HG02840 (cell line): ENCODE results near the gene FRK.
A peak's percentile ranks its signal among the peaks of the same experiment; 100 is the strongest.
"Not testable (repeated sequence)": the region's sequence is repeated elsewhere in the genome, so short reads cannot be mapped to it uniquely, and the experiment has no call there.

Source experiments
- ATAC-seq: cut with Tn5 transposase; IDR thresholded peaks from one replicate; pipeline ENCODE4 v1.9.1; 2021; ENCODE audit warnings: mild to moderate bottlenecking, moderate library complexity, moderate number of reproducible peaks; ENCODE audit not compliant: unreplicated experiment, low FRiP score

FRK gene

DNA sequence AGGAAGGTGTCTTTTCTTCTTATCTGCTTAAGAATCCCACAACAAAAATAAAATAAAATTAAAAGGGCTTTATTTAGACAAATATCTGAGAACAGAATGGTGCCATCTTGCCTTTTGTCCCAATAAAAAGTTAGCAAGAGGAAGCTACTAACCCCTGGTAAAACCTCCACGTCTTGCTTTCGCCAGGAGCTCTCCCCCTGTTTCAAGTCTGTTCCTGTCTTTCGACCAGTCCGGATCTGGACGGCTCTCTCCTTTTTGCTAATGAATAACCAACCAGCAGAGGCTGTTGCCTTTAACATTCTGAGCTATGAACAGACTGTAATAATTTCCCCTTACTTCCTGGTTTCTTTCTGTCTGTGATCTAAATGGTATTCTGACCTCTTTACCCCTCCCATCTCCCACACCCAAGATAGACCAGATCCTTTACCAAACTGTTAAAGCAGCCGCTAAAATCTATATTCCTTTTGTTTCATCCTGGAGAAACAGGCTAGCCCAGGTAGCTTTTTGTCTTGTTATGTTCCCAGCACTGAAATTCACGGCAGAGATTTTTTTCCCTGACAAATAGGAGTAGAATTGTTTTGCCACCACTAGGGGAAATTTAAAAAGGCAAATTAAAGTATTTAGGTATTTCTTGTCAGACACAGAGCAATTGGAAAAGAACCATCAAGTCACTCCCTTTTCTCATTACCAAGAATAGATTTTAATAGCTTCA, at the start of gene FRK:
FRK (minus strand) TSS at position 320 of the 712 bp plus-strand sequence. CDS start 580 bp downstream, outside the sequence.
- no peak for ATAC-seq

DNA sequence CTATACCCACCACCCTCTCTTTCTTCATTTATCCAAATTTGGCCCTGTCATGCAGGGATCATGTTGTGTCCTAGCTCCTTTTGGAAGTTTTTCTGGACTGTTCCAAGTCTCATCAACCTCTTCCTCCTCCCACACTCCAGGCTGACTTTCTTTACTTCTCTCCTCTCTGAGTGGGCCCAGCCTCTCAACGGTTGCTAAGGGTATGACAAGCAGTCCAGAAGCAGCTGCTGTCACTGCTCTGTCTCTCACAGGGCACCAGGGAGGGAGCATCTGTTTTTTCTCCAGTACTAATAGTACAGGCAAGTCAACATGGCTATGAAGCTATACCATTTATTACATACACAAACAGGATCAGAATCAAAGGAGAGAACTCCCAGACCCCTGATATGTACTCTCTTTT, 48.1 kb upstream of the FRK start:
- no peak for ATAC-seq

DNA sequence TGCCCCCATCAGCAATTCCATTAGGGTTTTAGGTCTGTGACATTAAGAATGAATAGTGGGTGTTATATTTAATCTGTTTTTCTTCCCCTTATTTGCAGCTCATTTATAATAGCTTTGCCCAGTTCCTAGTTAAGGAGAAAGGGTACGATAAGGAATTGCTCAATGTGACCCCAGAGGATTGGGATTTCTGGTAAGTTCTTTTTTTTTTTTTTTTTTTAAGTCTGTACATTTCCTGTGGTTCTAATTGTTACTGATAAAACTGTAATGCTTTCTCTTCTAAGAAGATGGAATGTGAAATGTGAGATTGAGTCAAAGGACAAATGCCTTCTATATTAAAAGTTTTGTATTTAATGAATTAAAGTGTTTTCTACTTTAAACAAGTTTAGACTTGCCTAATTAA, 45.5 kb upstream of the FRK start:
- no peak for ATAC-seq

DNA sequence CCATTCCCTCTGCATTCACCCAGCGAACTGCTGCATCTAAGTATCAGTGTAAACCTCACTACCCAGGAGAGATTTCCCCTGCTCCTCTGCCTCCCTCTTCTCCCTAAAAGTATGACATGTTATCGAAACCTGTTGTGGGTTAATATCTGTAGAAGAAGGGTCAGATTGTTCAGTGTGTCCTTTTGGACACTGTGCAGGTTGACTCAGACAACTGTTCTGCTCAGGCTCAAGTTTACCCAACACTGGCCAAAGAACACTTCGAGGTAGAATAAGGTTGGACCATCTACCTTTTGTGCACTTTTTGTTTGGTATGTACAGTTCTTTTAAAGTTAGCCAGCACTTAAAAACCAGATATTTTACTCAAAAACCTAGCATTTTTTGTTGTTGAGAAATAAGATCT, 44.6 kb upstream of the FRK start:
- no peak for ATAC-seq

DNA sequence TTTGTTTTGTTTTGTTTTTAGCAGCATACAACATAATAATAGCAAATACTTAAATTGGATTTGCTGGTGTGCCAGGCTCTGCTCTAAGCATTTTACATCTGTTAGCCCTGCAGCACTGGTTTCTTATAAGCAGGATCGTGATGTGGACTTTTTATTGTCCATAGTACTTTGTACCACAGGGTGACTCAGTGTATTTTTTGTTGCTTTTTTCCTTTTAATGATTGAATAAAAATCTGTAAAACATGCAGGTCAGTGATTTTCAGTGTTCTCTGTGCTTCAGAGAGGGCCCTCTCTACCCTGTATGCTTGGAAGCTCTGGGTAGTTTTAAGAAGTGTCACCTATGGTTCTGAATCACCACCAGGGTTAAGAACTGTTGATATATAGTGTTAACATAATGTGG, 43.9 kb upstream of the FRK start:
- ATAC-seq = no peak

- no peak for ATAC-seq
These were observed 42.2 kb upstream of the FRK start for GRCh38 chr6:116102873-116103272.

DNA sequence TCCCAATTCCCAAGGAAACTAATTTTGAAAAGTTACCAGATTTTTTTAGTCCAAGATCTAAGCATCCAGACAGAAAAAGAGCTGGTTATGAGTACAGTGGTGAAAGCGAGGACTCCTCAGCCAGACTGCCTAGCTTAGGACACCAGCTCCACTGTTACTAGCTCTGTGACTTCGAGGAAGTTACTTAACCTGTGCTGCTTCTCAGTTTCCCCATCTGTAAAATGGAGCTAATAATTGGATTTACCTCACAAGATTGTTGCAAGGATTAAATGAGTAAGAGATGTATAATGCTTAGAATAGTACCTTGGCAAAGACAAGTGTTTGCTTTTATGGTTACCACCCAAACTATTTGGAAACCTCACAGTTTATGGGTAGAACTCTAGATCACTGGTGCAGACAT, 41.1 kb upstream of the FRK start:
- no peak for ATAC-seq

- ATAC-seq = no peak
These were observed 40.6 kb upstream of the FRK start for GRCh38 chr6:116101302-116101718.

GRCh38 chr6:116100419-116101301, 40.0 kb upstream of the FRK start, which contains the start of gene NT5DC1:
Gene NT5DC1, plus strand, starts transcription at chr6:116100853. Its CDS starts 78 bp downstream, at chr6:116100931.
- peak; percentile 83 for ATAC-seq

- no peak for ATAC-seq
These were observed 38.3 kb upstream of the FRK start for GRCh38 chr6:116099036-116099435.

GRCh38 chr6:116096979-116097816, 36.5 kb upstream of the FRK start:
- no peak for ATAC-seq

DNA sequence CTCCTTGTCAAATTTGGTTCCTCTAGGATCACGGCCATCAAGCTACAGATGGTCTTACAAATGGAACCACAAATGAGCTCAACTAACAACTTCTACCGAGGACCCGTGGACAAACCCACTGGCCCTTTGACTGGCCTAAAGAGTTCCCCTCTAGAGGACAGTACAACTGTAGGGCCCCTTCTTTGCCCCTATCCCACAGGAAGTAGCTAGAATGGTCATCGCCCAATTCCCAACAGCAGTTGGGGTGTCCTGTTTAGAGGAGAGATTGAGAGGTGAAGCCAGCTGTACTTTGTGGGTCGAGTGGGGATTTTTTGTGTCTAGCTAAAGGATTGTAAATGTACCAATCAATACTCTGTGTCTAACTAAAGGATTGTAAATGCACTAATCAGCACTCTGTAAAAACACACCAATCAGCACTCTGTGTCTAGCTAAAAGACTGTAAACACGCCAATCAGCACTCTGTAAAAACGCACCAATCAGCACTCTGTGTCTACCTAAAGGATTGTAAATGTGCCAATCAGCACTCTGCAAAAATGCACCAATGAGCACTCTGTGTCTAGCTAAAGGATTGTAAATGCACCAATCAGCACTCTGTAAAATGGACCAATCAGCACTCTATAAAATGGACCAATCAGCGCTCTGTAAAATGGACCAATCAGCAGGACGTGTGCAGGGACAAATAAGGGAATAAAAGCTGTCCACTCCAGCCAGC, 35.5 kb upstream of the FRK start:
- ATAC-seq = not testable (repeated sequence)

DNA sequence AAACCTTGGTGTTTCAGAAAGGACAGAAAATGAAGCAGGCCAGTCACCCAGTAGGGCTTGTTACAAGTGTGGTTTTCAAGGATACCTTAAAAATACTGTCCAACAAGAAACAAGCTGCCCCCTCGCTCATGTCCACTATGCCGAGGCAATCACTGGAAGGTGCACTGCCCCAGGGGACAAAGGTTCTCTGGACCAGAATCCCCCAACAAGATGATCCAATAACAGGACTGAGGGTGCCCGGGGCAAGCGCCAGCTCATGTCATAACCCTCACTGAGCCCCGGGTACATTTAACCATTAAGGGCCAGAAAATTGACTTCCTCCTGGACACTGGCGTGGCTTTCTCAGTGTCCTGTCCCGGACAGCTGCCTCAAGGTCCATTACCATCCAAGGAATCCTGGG, 33.4 kb upstream of the FRK start:
- ATAC-seq = no peak

DNA sequence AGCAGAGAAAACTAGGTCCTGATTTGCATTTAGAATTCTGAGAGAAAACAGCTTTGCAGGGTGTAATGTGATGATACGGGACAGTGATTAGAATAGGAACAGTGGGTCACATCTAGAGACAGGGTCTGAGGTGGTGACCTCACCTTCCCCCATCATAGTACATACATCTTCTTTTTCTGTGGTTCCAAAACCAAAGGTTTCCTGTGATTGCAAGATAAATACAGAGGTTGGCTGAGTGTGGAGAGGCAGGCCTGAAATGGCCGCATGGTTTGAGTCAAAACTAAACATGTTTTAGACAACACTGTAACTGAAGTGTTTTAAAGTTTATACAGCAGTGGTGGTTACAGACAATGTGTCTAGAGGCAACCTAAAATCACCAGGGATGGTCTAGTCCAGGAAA, 29.6 kb upstream of the FRK start:
- ATAC-seq = peak; percentile 69

DNA sequence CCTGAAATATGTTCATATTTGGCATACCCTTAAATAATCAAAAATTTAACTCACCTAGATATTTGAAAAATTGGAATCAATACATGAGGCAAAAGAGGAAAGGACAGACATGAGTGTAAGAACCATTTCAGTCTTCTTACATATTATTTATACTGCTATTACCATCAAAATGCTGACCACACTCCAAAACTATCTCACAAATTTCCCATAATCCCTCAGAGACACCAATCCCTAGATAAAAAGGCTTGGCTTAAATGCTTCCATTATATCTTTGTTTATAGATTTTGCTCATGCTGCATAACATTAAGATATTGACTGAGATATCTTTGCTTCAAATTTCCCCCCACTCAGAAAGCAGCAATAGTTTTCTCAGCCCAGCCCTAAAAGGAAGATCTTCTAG, 28.3 kb upstream of the FRK start:
- ATAC-seq = no peak

- ATAC-seq = peak; percentile 95
These were observed 26.8 kb upstream of the FRK start for GRCh38 chr6:116087437-116088027.

DNA sequence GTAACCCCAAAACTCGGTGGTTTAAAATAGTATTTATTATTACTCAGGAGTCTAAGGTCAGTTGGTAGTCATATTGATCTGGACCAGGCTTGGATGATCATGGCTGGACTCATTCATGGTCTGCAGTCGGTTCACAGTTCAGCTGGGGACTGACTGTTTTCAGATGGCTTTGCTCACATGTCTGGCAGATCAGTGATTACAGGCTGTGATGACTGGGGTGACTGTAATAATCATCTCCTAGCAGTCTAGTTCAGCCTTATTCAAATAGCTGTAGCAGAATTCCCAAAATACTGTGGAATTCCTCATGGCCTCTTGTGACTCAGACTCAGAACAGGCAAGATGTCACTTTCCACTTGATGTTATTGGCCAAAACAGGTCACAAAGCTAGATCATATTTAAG, 23.6 kb upstream of the FRK start:
- no peak for ATAC-seq

DNA sequence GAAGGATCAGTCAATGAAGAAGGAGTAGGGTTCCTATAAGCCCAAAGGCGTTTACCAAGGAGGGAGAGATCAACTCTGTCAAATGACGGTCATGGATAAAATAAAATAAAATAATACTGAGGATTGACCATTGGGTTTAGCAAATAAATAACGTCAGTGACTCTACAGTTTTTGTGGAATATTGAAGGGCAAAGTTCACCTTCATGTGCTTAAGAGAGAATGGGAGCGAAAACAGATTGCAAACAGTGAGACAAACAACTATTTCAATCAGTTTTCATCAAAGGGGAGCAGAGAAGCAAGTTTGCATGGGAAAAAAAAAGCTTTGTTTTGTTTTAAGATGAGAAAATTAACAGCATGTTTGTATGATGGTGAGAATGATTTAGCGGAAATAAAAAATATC, 22.4 kb upstream of the FRK start:
- ATAC-seq = no peak

- ATAC-seq = no peak
These were observed 18.3 kb upstream of the FRK start for GRCh38 chr6:116078945-116079344.

DNA sequence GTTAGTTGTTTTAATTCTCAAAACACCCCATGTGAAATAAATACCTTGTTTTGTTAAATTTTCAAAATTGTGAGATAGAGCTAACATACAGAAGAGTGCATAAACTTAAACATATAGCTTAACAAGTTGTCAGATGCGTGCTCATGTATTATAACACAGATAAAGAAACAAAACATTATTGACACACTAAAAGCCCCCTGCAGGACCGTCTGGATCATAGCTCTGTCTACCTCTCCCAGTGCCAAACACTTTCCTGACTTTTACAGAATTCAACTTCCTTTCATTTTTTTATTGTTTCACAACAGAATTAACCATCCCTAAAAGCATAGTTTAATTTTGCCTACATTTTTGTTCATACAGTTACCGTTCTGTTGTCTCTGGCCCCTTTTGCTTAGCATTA, 17.8 kb upstream of the FRK start:
- no peak for ATAC-seq
